ENCODE results near the gene PBX4.

The PBX4 gene

GRCh38 chr19:19546751-19547162, 71.7 kb downstream of the PBX4 start:
- no peak overlapping the region for H3K4me3 ChIP-seq (ENCODE audit: low read length)
- no peak for DNase-seq (ENCODE audit: low read depth, low spot score)

GRCh38 chr19:19545707-19546106, 72.8 kb downstream of the PBX4 start:
- DNase-seq (ENCODE audit: low read depth, low spot score), result no peak
- no peak overlapping the region for H3K4me3 ChIP-seq (ENCODE audit: low read length)

GRCh38 chr19:19544954-19545591, 73.4 kb downstream of the PBX4 start:
- no peak overlapping the region for H3K4me3 ChIP-seq (ENCODE audit: low read length)
- DNase-seq (ENCODE audit: low read depth, low spot score), result no peak

GRCh38 chr19:19544257-19544953, 74.1 kb downstream of the PBX4 start:
- no peak for DNase-seq (ENCODE audit: low read depth, low spot score)
- H3K4me3 ChIP-seq (ENCODE audit: low read length), result no peak overlapping the region

GRCh38 chr19:19543640-19544039, 74.8 kb downstream of the PBX4 start:
- DNase-seq (ENCODE audit: low read depth, low spot score), result no peak
- no peak overlapping the region for H3K4me3 ChIP-seq (ENCODE audit: low read length)

GRCh38 chr19:19543101-19543500, 75.4 kb downstream of the PBX4 start:
- no peak for DNase-seq (ENCODE audit: low read depth, low spot score)
- H3K4me3 ChIP-seq (ENCODE audit: low read length), result no peak overlapping the region

- no peak overlapping the region for H3K4me3 ChIP-seq (ENCODE audit: low read length)
- DNase-seq (ENCODE audit: low read depth, low spot score), result no peak
Measured at GRCh38 chr19:19542507-19542906, 76.0 kb downstream of the PBX4 start.

GRCh38 chr19:19541616-19542015, 76.9 kb downstream of the PBX4 start:
- no peak overlapping the region for H3K4me3 ChIP-seq (ENCODE audit: low read length)
- DNase-seq (ENCODE audit: low read depth, low spot score), result no peak

GRCh38 chr19:19540715-19541515, 77.6 kb downstream of the PBX4 start:
- peak; percentile 20 for DNase-seq (ENCODE audit: low read depth, low spot score)
- H3K4me3 ChIP-seq (ENCODE audit: low read length), result no peak overlapping the region

GRCh38 chr19:19540064-19540714, 78.3 kb downstream of the PBX4 start:
- DNase-seq (ENCODE audit: low read depth, low spot score), result peak; percentile 26
- no peak overlapping the region for H3K4me3 ChIP-seq (ENCODE audit: low read length)

GRCh38 chr19:19539698-19540063, 78.8 kb downstream of the PBX4 start:
- H3K4me3 ChIP-seq (ENCODE audit: low read length), result no peak overlapping the region

GRCh38 chr19:19538785-19539166, 79.7 kb downstream of the PBX4 start:
- no peak overlapping the region for H3K4me3 ChIP-seq (ENCODE audit: low read length)
- DNase-seq (ENCODE audit: low read depth, low spot score), result no peak

More at GRCh38 chr19:19539698-19540063, 78.8 kb downstream of the PBX4 start:
- DNase-seq (ENCODE audit: low read depth, low spot score), result no peak

GRCh38 chr19:19538061-19538784, 80.3 kb downstream of the PBX4 start, which contains the start of gene CILP2:
Gene CILP2 (plus strand): TSS chr19:19538265. CDS start chr19:19538350, 85 bp downstream.
- no peak for DNase-seq (ENCODE audit: low read depth, low spot score)

GRCh38 chr19:19537075-19538048, 81.1 kb downstream of the PBX4 start:
- DNase-seq (ENCODE audit: low read depth, low spot score), result no peak
- no peak overlapping the region for H3K4me3 ChIP-seq (ENCODE audit: low read length)

More at GRCh38 chr19:19538061-19538784, 80.3 kb downstream of the PBX4 start, which contains the start of gene CILP2:
- no peak within 1 kb of the TSS for H3K4me3 ChIP-seq (ENCODE audit: low read length)

- H3K4me3 ChIP-seq (ENCODE audit: low read length), result no peak overlapping the region
- DNase-seq (ENCODE audit: low read depth, low spot score), result no peak
Measured at GRCh38 chr19:19535311-19536191, 82.9 kb downstream of the PBX4 start.

- no peak overlapping the region for H3K4me3 ChIP-seq (ENCODE audit: low read length)
- DNase-seq (ENCODE audit: low read depth, low spot score), result no peak
Measured at GRCh38 chr19:19534556-19535265, 83.8 kb downstream of the PBX4 start.

Data from Jurkat, Clone E6-1 (cell line).